Heart left ventricle (tissue), 16 donors: ENCODE data around the gene RGS2. TPM values are rescaled to one million over a fixed set of nuclear protein-coding genes. Genes with fewer than 3 reads are reported as not detected.

Source experiments
- ATAC-seq, 4 donors: fragments of 200-7000 bp; cut with Tn5 transposase; one replicate each; pipeline ENCODE4 v1.9.1; 2020 to 2022; ENCODE audit warnings: moderate library complexity in 4 of 4, mild to moderate bottlenecking in 3 of 4, moderate number of reproducible peaks in 1 of 4
- DNase-seq, 5 donors: peaks; one replicate each; pipeline ENCODE4 v3.0.0-alpha.2; 2020
- H3K27ac ChIP-seq, 12 donors: fragments of 200-600 bp; sonication (generic) in 4 of 12; one replicate each; pipeline versions ENCODE4 v1.5.0 to v1.8.0; 2016 to 2022; ENCODE audit warnings: mild to moderate bottlenecking in 2 of 12
- H3K27me3 ChIP-seq, 9 donors: fragments of 200-600 bp; sonication (generic) in 2 of 9; one replicate each; pipeline versions ENCODE4 v1.5.1 to v1.8.0; 2016 to 2022; ENCODE audit warnings: mild to moderate bottlenecking in 3 of 9
- H3K36me3 ChIP-seq, 9 donors: fragments of 200-600 bp; sonication (generic) in 2 of 9; one replicate each; pipeline versions ENCODE4 v1.5.0 to v1.8.0; 2018 to 2022; ENCODE audit warnings: mild to moderate bottlenecking in 2 of 9
- H3K4me1 ChIP-seq, 12 donors: fragments of 200-600 bp; sonication (generic) in 4 of 12; one replicate each; pipeline versions ENCODE4 v1.5.0 to v1.8.0; 2016 to 2022; ENCODE audit warnings: mild to moderate bottlenecking in 3 of 12
- H3K4me3 ChIP-seq, 12 donors: fragments of 200-600 bp; sonication (generic) in 4 of 12; one replicate each; pipeline versions ENCODE4 v1.5.0 to v1.8.0; 2017 to 2022; ENCODE audit warnings: mild to moderate bottlenecking in 9 of 12, moderate library complexity in 4 of 12
- H3K9me3 ChIP-seq, 12 donors: fragments of 200-600 bp; sonication (generic) in 4 of 12; one replicate each; pipeline versions ENCODE4 v1.5.0 to v1.8.0; 2016 to 2022; ENCODE audit warnings: mild to moderate bottlenecking in 1 of 12
- POLR2A ChIP-seq, 2 donors: fragments of 450-650 bp; IDR thresholded peaks; one replicate each; pipeline ENCODE4 v1.6.1; 2017; ENCODE audit warnings: antibody characterized with exemption in 2 of 2, mild to moderate bottlenecking in 2 of 2, moderate library complexity in 2 of 2
- WGBS, 4 donors: extraction: QIAGEN DNeasy Blood & Tissue Kit in 2 of 4; methylation state at CpG; one replicate each; pipeline versions ENCODE4 v1.1.5 to v1.1.7; 2013 to 2018; 5-methylcytosine and 5-hydroxymethylcytosine counted together
- intact Hi-C, 10 donors: fragments of 100-400 bp; cut with DNase I; formaldehyde crosslinking; loops; one replicate each; pipeline versions ENCODE4 v1.11.1 to v1.14.2; 2022
- polyA plus RNA-seq, 2 donors: library from polyadenylated mRNA; stranded (reverse); fragments of 200-250 nt; gene quantifications; one replicate each; pipeline ENCODE4 v1.2.3, GENCODE V29; 2013
- total RNA-seq, 9 donors: library from RNA; depleted of rRNA in 2 of 9; stranded (reverse); fragments of >200 nt in 2 of 9; fragmentation: NEBNext Ultra II Directional in 3 of 9; extraction: Animal tissue kit (Norgen Biotek cat#: 25700) in 3 of 9; gene quantifications; one replicate each; pipeline versions ENCODE4 v1.1.0 to v1.2.4, GENCODE V29; 2016 to 2023
- TF ChIP-seq, protein P1 (sequence below), 12 donors: fragments of 200-600 bp; sonication (generic) in 4 of 12; IDR thresholded peaks; one replicate each; pipeline versions ENCODE4 v1.5.0 to v1.8.0; 2018 to 2022; ENCODE audit warnings: antibody characterized with exemption in 12 of 12, mild to moderate bottlenecking in 5 of 12
- donor health status: ischemic (EF 13 %, LVEDD 7.1; RV severe dilation, severe dysfunction).
- donor health status: healthy with polysubstance abuse.
- donor health status: DM: no; HTN: yes; CAD: no.
- donor health status: DM: no; HTN: no; CAD: no.
- donor health status: ischemic (EF 25% LVEDD 6.9; RV normal size, moderate dysfunction).
- donor health status: ischemic (EF 25% LVEDD 5.7; RV mildly dilated, moderate dysfunction).
- donor health status: healthy.
- donor health status: DM: yes; HTN: yes; CAD: no.
- donor health status: ischemic (EF 35%, LVEDD 5.7; RV mildly dilated, moderate dysfunction).
- donor health status: nonischemic (EF 11% LVEDD 7.7; RV severe dilation, severe dysfunction).
- donor health status: DM: yes; HTN: yes; CAD: no.
- donor health status: PGD.
- donor health status: ischemic (EF 29% LVEDD 5.4; RV normal size, mild dysfunction).
- donor health status: nonischemic (EF 23%, LVEDD 6.1; RV moderate dilation, normal function).

The RGS2 gene
- total and polyA plus RNA-seq, 11 donors = 7.6 to 32.6 (median 12.7) TPM

DNA sequence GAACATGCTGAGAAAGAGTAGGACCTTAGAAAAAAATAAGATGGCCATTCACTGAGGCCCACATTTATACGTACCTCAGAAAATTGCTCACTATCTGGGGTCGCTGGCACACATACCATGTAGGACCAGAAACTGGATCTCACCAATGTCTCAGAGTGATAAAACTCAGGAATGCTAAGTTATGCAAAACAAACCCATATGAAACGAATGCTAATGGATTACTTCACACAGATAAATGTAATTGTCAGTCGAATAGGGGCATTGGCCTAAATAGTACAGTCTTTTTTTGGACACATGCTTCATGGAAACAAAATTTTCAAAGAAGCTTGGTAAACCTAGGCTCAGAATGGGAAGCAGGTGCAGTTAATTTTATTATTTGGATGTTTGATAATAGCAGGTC is 32.6 kb upstream of the RGS2 start:
- no peak overlapping the region for H3K4me3 ChIP-seq
- ATAC-seq (no peak), DNase-seq (no peak)
- TF ChIP-seq, protein P1, sequence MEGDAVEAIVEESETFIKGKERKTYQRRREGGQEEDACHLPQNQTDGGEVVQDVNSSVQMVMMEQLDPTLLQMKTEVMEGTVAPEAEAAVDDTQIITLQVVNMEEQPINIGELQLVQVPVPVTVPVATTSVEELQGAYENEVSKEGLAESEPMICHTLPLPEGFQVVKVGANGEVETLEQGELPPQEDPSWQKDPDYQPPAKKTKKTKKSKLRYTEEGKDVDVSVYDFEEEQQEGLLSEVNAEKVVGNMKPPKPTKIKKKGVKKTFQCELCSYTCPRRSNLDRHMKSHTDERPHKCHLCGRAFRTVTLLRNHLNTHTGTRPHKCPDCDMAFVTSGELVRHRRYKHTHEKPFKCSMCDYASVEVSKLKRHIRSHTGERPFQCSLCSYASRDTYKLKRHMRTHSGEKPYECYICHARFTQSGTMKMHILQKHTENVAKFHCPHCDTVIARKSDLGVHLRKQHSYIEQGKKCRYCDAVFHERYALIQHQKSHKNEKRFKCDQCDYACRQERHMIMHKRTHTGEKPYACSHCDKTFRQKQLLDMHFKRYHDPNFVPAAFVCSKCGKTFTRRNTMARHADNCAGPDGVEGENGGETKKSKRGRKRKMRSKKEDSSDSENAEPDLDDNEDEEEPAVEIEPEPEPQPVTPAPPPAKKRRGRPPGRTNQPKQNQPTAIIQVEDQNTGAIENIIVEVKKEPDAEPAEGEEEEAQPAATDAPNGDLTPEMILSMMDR (IDR thresholded peaks at IDR 0.05) = no peak
- no peak for TF ChIP-seq POLR2A (IDR thresholded peaks at IDR 0.05)
- no peaks in the 10 kb centered on the region for H3K4me1 ChIP-seq
- no peaks in the 10 kb centered on the region for H3K27me3 ChIP-seq
- intact Hi-C loops = no loop called here
- WGBS, 4 donors = 83 to 91% (median 86%) methylated on average over 4 of the region's 4 CpGs
- H3K9me3 ChIP-seq = peaks cover 0 to 11% (median 0%) of the 10 kb centered on the region in 12 donors
- no peaks in the 10 kb centered on the region for H3K36me3 ChIP-seq
- no peak overlapping the region for H3K27ac ChIP-seq

DNA sequence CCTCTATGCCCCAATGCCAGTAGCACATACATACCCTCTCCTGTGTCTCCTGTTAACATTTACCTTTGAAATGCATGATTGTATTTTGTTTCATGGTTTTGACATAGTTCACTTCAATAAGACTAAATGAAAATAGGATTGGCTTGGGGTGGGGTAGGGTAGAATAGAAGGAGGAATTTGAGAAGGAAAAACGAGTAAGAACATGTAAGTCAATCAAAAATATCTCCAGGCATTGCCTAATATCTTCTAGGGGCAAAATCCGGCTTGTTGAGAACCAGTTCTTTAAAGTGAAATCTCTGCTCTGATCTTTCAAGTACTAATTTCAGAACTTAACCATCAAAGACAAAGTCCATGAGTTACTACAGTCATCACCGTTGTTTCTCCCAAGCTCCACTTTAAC is 31.8 kb upstream of the RGS2 start:
- Histone ChIP-seq H3K4me1 (no peaks in the 10 kb centered on the region), H3K27ac (no peak overlapping the region), H3K4me3 (no peak overlapping the region), H3K36me3 (no peaks in the 10 kb centered on the region), H3K9me3 (peaks cover 0 to 11% (median 0%) of the 10 kb centered on the region in 12 donors), H3K27me3 (no peaks in the 10 kb centered on the region)
- 73 to 77% (median 73%) methylated on average over 3 of the region's 3 CpGs for WGBS, 4 donors
- TF ChIP-seq POLR2A (IDR thresholded peaks at IDR 0.05) = no peak
- TF ChIP-seq, protein P1 (IDR thresholded peaks at IDR 0.05) = no peak
- DNase-seq = no peak
- intact Hi-C loops = no loop called here
- ATAC-seq = no peak

DNA sequence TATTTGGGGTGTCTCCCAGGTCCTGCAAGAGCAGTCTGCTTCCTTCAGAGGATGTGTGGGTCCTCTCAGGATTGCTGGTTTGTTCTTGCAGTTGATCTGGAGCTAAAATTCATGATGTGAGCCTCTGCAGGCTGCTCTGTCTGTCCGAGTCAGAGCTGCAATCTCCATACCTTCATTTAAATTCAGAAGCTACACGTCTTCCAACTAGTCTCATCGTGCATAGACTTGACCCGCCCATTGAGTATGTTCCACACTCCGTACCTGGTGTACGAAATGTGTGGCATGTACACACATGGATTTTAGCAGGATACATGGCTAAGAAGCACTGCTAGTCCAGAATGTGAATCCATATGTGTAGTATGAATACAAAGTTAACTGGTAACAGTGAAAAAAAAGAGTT is 25.0 kb upstream of the RGS2 start:
- no peak for TF ChIP-seq POLR2A (IDR thresholded peaks at IDR 0.05)
- TF ChIP-seq, protein P1 (IDR thresholded peaks at IDR 0.05) = no peak
- Histone ChIP-seq H3K9me3 (peaks cover 0 to 11% (median 0%) of the 10 kb centered on the region in 12 donors), H3K4me1 (peaks cover 0 to 26% (median 6%) of the 10 kb centered on the region in 12 donors), H3K36me3 (no peaks in the 10 kb centered on the region), H3K27ac (no peak overlapping the region), H3K4me3 (no peak overlapping the region), H3K27me3 (no peaks in the 10 kb centered on the region)
- DNase-seq (no peak), ATAC-seq (no peak)
- intact Hi-C loops = no loop called here
- WGBS, 4 donors = 86 to 96% (median 92%) methylated on average over 6 of the region's 6 CpGs

- WGBS, 4 donors = 63 to 85% (median 79%) methylated on average over 2 of the region's 2 CpGs
- intact Hi-C loops = no loop called here
- TF ChIP-seq, protein P1 (IDR thresholded peaks at IDR 0.05) = no peak
- TF ChIP-seq POLR2A (IDR thresholded peaks at IDR 0.05) = no peak
- no peaks in the 10 kb centered on the region for H3K27me3 ChIP-seq
- H3K36me3 ChIP-seq = no peaks in the 10 kb centered on the region
- ATAC-seq = no peak
- peaks cover 0 to 7% (median 0%) of the 10 kb centered on the region in 12 donors for H3K9me3 ChIP-seq
- no peak overlapping the region for H3K27ac ChIP-seq
- H3K4me3 ChIP-seq = no peak overlapping the region
- peaks cover 0 to 26% (median 6%) of the 10 kb centered on the region in 12 donors for H3K4me1 ChIP-seq
- no peak for DNase-seq
Measured at GRCh38 chr1:192784397-192784796, 24.4 kb upstream of the RGS2 start.
